Activated CD4-positive, alpha-beta T cell treated with anti-CD3 and anti-CD28 coated beads for 36 hours (primary cell): ENCODE results near the gene SPIRE2. TPM values are rescaled to one million over a fixed set of nuclear protein-coding genes. Genes with fewer than 3 reads are reported as not detected.
"Not testable (repeated sequence)": the region's sequence is repeated elsewhere in the genome, so short reads cannot be mapped to it uniquely, and the experiment has no call there.

ENCODE experiments used
- ATAC-seq: fragments of 200-7000 bp; cut with Tn5 transposase; one replicate; pipeline ENCODE4 v1.10.0; 2021; ENCODE audit warnings: mild to moderate bottlenecking, moderate library complexity
- CTCF ChIA-PET: fragments of 350-600 bp; sonication (Branson Sonifier 250); formaldehyde crosslinking; loops from one replicate; lab custom pipeline; 2021; ENCODE audit warnings: antibody characterized with exemption; lab: Charles Lee
- POLR2A ChIA-PET: fragments of 350-600 bp; sonication (Branson Sonifier 250); formaldehyde crosslinking; loops from one replicate; lab custom pipeline; 2021; ENCODE audit warnings: antibody characterized with exemption, inconsistent platforms; lab: Charles Lee
- DNase-seq: peaks from one replicate; pipeline ENCODE4 v3.0.0-alpha.2; 2020
- H3K27ac Mint-ChIP-seq: one replicate; pipeline ENCODE4 v1.8.0; 2021; ENCODE audit warnings: mixed read lengths
- H3K27me3 Mint-ChIP-seq: one replicate; pipeline ENCODE4 v1.8.0; 2021; ENCODE audit warnings: mixed read lengths
- H3K36me3 Mint-ChIP-seq: one replicate; pipeline ENCODE4 v1.8.0; 2021; ENCODE audit warnings: low read depth, mixed read lengths
- H3K4me1 Mint-ChIP-seq: one replicate; pipeline ENCODE4 v1.8.0; 2021; ENCODE audit warnings: mixed read lengths
- H3K4me3 Mint-ChIP-seq: one replicate; pipeline ENCODE4 v1.8.0; 2021; ENCODE audit warnings: mild to moderate bottlenecking, moderate library complexity, mixed read lengths
- H3K9me3 Mint-ChIP-seq: one replicate; pipeline ENCODE4 v1.8.0; 2021; ENCODE audit warnings: low read depth, mixed read lengths
- intact Hi-C, 2 experiments: fragments of 100-400 bp; cut with DNase I in 1 of 2; cut with micrococcal nuclease in 1 of 2; formaldehyde crosslinking; loops; one replicate each; pipeline versions ENCODE4 v1.14.2 to v1.15.1; 2022 to 2024; cut with DNase I, micrococcal nuclease
- total RNA-seq, 2 experiments: library from RNA; stranded (reverse); gene quantifications; one replicate each; pipeline ENCODE4 v1.2.3, GENCODE V29; 2021

The SPIRE2 gene, protein sequence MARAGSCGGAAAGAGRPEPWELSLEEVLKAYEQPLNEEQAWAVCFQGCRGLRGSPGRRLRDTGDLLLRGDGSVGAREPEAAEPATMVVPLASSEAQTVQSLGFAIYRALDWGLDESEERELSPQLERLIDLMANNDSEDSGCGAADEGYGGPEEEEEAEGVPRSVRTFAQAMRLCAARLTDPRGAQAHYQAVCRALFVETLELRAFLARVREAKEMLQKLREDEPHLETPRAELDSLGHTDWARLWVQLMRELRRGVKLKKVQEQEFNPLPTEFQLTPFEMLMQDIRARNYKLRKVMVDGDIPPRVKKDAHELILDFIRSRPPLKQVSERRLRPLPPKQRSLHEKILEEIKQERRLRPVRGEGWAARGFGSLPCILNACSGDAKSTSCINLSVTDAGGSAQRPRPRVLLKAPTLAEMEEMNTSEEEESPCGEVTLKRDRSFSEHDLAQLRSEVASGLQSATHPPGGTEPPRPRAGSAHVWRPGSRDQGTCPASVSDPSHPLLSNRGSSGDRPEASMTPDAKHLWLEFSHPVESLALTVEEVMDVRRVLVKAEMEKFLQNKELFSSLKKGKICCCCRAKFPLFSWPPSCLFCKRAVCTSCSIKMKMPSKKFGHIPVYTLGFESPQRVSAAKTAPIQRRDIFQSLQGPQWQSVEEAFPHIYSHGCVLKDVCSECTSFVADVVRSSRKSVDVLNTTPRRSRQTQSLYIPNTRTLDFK
- 1 to 10 TPM; 1.1 to 1.5 TPM for total RNA-seq

DNA sequence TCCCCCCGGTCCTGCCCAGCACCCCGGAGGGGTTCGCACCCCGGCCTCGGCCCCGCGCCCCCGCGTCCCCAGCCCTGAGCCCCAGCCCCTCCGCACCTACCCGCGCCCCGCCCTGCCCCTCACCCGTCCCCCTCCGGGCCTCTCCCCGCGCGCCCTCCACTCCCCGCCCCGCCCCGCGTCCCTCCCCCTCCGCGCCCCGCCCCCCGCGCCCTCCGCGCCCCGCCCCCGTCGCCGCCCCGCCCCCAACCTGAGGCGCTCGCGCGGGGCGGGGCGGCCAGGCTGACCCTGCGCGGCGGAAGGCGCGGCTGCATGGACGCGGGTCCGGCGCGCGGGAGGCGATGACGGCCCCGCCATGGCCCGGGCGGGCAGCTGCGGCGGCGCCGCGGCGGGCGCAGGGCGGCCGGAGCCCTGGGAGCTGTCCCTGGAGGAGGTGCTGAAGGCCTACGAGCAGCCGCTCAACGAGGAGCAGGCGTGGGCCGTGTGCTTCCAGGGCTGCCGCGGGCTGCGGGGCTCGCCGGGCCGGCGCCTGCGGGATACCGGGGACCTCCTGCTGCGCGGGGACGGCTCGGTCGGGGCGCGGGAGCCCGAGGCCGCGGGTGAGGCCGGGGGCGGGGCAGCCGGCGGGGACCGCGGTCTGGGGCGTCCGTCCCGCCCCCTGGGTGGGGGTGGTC is at the start of gene SPIRE2:
Gene SPIRE2 (plus strand): TSS at position 277 of the 671 bp plus-strand sequence. CDS start 76 bp downstream, at position 353.
- Mint-ChIP-seq H3K36me3 (no peaks in the 10 kb centered on the region), H3K4me3 (peak within 1 kb of the TSS; percentile 52), H3K27me3 (peaks cover 13% of the 10 kb centered on the region), H3K9me3 (no peaks in the 10 kb centered on the region), H3K4me1 (no peaks in the 10 kb centered on the region), H3K27ac (no peak within 1 kb of the TSS)
- ChIA-PET POLR2A (no interaction called here), CTCF (interaction anchor here (1.1 kb wide), 1 partner anchor 31 kb away, joined by 3 read pairs; no protein-coding TSS in a partner anchor)
- ATAC-seq: peak; percentile 89
- peak; percentile 85 for DNase-seq
- intact Hi-C loops: loop anchor here (1.0 to 10.0 kb wide), 5 partner anchors 12 to 126 kb away; partner anchors contain the start of genes FANCA (in 1 of the 2), TCF25 (in 1 of the 2) and TUBB3 (in 1 of the 2)

DNA sequence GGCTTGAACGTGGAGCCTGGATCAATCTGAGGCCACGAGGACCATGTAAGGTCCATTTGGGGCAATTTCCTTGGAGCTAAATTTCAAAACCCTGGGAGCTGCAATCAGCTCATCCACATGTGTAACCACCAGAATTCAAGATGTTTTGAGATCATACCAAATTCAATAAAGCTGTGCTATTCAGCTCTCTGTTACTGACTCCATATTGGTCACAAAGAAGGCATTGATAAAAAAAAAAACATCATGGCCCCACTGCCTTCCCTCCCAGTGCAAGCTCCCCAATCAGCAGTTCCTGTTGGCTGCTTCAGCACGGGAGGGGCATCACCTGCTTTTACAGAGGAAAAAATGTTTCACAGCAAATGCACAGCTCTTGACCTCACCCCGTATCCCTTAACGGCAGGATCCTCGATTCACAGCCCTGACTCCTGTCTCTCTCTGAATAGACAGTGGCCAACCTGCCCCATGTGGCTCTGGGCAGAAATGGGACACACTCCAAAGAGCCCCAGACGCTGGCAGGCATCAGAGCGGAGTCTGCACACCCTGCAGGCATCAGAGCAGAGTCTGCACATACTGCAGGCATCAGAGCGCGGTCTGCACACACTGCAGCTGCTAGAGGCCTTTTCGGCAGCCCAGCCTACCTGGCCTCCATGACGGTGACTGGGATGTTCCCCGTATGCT is 48.9 kb upstream of the SPIRE2 start:
- intact Hi-C loops: no loop called here
- Mint-ChIP-seq H3K27ac (no peak overlapping the region), H3K4me1 (peaks cover under 1% of the 10 kb centered on the region), H3K36me3 (peaks cover 47% of the 10 kb centered on the region), H3K27me3 (no peaks in the 10 kb centered on the region), H3K4me3 (no peak overlapping the region), H3K9me3 (no peaks in the 10 kb centered on the region)
- DNase-seq (no peak), ATAC-seq (no peak)
- CTCF ChIA-PET: interaction anchor here (0.7 to 1.3 kb wide), 3 partner anchors 34 to 82 kb away, joined by 3 to 6 read pairs (median 4); no protein-coding TSS in a partner anchor
- POLR2A ChIA-PET: no interaction called here

DNA sequence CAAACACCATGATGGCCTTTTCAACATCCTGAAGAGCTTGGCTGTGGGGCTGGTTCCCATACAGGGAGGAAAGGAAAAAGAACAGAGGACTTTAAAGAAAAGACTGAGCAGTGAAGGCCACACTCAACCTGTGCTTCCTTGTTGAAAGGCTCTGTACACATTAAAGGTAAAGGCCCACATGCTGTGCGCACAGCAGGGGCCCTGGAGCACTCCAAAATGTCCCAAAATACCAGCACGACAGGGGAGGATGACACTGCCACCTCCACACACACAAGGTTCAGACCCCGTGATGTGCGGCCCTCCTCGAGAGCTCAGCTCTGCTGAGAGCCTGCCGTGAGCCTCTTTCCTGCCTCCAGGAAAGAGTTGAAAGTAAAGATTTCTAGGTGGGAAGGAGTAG is 48.4 kb upstream of the SPIRE2 start:
- Mint-ChIP-seq H3K9me3 (no peaks in the 10 kb centered on the region), H3K36me3 (peaks cover 51% of the 10 kb centered on the region), H3K4me1 (peaks cover 4% of the 10 kb centered on the region), H3K27me3 (no peaks in the 10 kb centered on the region), H3K27ac (no peak overlapping the region), H3K4me3 (no peak overlapping the region)
- ChIA-PET CTCF (interaction anchor here (0.7 to 1.3 kb wide), 3 partner anchors 34 to 82 kb away, joined by 3 to 6 read pairs (median 4); no protein-coding TSS in a partner anchor), POLR2A (no interaction called here)
- no peak for ATAC-seq
- intact Hi-C loops: no loop called here
- DNase-seq: no peak

DNA sequence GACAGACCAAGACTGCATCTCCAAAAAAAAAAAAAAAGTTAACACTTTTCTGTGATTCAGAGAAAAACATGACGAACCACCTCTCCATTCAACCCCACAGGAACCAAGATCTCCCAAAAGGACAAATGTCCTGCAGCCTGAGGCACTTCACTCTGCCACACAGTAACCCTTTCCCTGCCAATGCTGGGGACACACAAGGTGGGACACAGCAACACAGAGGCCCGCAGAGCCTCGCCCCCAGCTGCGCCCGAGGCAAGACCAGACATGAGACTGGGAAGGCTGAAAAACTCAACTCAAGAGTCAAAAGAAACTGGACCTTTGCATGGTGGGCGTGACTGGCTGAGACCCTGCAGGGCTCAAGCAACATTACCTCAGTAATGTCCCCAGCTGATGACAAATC is 45.8 kb upstream of the SPIRE2 start:
- ChIA-PET POLR2A (no interaction called here), CTCF (no interaction called here)
- Mint-ChIP-seq H3K27ac (no peak overlapping the region), H3K4me3 (no peak overlapping the region), H3K9me3 (no peaks in the 10 kb centered on the region), H3K4me1 (peaks cover 23% of the 10 kb centered on the region), H3K27me3 (no peaks in the 10 kb centered on the region), H3K36me3 (peaks cover 59% of the 10 kb centered on the region)
- DNase-seq: no peak
- intact Hi-C loops: no loop called here
- ATAC-seq: no peak

DNA sequence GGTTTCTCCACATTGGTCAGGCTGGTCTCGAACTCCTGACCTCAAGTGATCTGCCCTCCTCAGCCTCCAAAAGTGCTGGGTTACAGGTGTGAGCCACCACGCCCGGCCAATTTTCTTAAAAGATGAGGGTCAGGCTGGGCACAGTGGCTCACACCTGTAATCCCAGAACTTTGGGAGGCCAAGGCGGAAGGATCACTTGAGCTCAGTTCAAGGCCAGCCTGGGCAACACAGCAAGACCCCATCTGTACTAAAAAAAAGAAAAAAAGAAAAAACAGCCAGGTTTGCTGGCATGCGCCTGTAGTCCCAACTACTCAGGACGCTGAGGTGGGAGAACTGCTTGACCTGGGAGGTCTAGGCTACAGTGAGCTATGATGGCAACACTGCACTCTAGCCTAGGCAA is 44.3 kb upstream of the SPIRE2 start:
- CTCF ChIA-PET: interaction anchor here (0.6 to 1.5 kb wide), 2 partner anchors 11 to 76 kb away, joined by 4 read pairs; no protein-coding TSS in a partner anchor
- POLR2A ChIA-PET: interaction anchor here (0.7 kb wide), 1 partner anchor 47 kb away, joined by 6 read pairs; no protein-coding TSS in a partner anchor
- H3K9me3 Mint-ChIP-seq, intact Hi-C loops, H3K27ac Mint-ChIP-seq, H3K27me3 Mint-ChIP-seq, H3K4me3 Mint-ChIP-seq, ATAC-seq, DNase-seq: not testable (repeated sequence)
- Mint-ChIP-seq H3K4me1 (peaks cover 23% of the 10 kb centered on the region), H3K36me3 (peaks cover 57% of the 10 kb centered on the region)

DNA sequence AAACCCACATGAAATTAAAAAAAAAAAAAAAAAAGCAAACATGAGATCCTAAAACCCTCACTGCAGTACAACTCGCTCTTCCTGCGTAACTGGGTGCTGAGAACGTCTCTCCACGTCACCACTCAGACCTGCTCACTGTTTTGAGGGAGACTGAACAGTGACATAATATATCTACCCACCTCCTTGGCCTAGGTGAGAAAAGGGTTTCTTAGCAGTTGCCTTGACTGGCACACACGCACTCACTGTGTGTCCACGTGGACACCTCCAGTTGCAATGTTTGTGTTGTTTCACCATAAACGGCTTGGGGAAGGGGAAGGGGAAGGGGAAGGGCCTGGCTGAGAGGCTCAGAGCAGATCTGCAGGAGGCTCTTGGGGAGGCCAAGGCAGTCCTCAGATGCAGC is 43.9 kb upstream of the SPIRE2 start:
- CTCF ChIA-PET: interaction anchor here (0.6 to 1.5 kb wide), 2 partner anchors 10 to 76 kb away, joined by 4 read pairs; no protein-coding TSS in a partner anchor
- no peak overlapping the region for H3K4me3 Mint-ChIP-seq
- no peaks in the 10 kb centered on the region for H3K27me3 Mint-ChIP-seq
- no peak overlapping the region for H3K27ac Mint-ChIP-seq
- no peak for ATAC-seq
- no peaks in the 10 kb centered on the region for H3K9me3 Mint-ChIP-seq
- DNase-seq: no peak
- POLR2A ChIA-PET: interaction anchor here (0.7 kb wide), 1 partner anchor 48 kb away, joined by 6 read pairs; no protein-coding TSS in a partner anchor
- H3K36me3 Mint-ChIP-seq: peaks cover 55% of the 10 kb centered on the region
- intact Hi-C loops: no loop called here
- H3K4me1 Mint-ChIP-seq: peaks cover 23% of the 10 kb centered on the region

DNA sequence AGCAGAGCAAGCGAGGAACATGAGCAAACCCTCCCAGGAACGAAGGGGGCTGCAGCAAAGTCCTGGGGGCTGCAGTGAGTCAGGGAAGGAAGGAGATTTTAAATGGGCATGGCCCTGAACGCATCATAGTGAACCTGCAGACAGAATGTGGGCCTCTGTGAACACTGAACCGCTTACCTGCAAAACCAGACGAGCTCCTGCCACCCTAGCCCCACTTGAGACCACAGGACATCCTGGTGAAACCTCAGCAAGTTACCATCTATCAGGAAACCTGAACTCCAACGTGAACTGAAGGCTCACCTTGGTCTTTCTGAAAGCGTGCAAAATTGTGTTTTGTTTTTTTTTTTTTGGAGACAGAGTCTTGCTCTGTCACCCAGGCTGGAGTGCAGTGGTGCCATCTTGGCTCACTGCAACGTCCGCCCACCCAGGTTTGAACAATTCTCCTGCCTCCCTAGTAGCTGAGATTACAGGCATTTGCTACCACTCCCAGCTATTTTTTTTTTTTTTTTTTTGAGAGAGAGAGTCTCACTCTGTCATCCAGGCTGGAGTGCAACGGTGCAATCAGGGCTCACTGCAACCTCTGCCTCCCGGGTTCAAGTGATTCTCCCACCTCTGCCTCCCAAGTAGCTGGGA is 42.6 kb upstream of the SPIRE2 start:
- no peak overlapping the region for H3K4me3 Mint-ChIP-seq
- ATAC-seq: no peak
- no peak for DNase-seq
- peaks cover 23% of the 10 kb centered on the region for H3K4me1 Mint-ChIP-seq
- H3K27ac Mint-ChIP-seq: no peak overlapping the region
- ChIA-PET POLR2A (no interaction called here), CTCF (interaction anchor here (0.6 to 0.7 kb wide), 2 partner anchors 9 to 124 kb away, joined by 3 read pairs; no protein-coding TSS in a partner anchor)
- no peaks in the 10 kb centered on the region for H3K9me3 Mint-ChIP-seq
- H3K36me3 Mint-ChIP-seq: peaks cover 53% of the 10 kb centered on the region
- H3K27me3 Mint-ChIP-seq: no peaks in the 10 kb centered on the region
- intact Hi-C loops: no loop called here

DNA sequence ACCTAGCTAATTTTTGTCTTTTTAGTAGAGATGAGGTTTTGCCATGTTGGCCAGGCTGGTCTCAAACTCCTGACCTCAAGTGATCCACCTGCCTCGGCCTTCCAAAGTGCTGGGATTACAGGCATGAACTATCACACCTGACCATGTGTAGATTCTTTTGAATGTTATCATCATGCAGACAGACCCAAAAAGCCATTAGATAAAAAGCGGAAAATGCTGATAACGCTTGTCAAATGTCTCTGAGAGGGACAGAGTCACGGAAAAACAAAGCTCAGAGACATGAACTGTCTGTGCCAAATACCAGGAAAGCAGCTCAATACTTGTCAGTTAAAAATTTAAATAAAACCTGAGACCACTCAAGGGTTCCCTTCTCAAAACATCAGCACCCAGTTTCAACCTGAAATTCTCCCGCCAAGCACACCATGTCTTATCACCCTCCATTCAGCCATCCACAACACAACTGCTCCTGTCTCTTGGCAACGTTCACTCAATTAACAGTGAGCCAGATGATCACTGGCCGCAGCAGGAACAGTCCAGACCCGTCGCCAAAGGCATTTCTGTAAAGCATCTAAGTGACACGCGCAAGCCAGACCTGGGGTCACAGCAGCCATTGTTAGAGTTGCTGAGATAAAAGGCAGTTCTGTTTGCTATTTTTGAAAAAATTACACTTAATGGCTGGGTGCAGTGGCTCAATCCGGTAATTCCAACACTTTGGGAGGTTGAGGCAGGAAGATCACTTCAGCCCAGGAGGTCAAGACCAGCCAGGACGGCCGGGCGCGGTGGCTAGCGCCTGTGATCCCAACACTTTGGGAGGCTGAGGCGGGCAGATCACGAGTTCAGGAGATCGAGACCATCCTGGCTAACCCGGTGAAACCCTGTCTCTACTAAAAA is 41.6 kb upstream of the SPIRE2 start:
- H3K27me3 Mint-ChIP-seq: no peaks in the 10 kb centered on the region
- DNase-seq (no peak), ATAC-seq (no peak)
- no peaks in the 10 kb centered on the region for H3K9me3 Mint-ChIP-seq
- ChIA-PET CTCF (interaction anchor here (0.6 to 0.7 kb wide), 3 partner anchors 74 to 123 kb away, joined by 3 read pairs; no protein-coding TSS in a partner anchor), POLR2A (no interaction called here)
- no peak overlapping the region for H3K4me3 Mint-ChIP-seq
- H3K36me3 Mint-ChIP-seq: peaks cover 63% of the 10 kb centered on the region
- intact Hi-C loops: no loop called here
- peaks cover 23% of the 10 kb centered on the region for H3K4me1 Mint-ChIP-seq
- H3K27ac Mint-ChIP-seq: peak overlapping the region; percentile 38

DNA sequence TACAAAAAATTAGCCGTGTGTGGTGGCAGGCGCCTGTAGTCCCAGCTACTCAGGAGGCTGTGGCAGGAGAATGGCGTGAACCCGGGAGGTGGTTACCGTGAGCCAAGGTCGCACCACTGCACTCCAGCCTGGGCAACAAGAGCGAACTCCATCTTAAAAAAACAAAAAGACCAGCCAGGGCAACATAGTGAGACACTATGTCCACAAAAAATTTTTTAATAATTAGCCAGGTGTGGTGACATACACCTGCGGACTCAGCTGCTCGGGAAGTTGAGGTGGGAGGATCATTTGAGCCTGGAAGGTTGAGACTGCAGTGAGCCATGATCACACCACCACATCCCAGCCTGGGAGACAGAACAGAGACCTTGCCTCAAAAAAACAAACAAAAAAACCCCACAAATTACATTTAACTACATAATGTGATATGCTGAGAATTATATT is 40.9 kb upstream of the SPIRE2 start:
- ChIA-PET CTCF (no interaction called here), POLR2A (no interaction called here)
- ATAC-seq (no peak), DNase-seq (no peak)
- no peak overlapping the region for H3K4me3 Mint-ChIP-seq
- no peak overlapping the region for H3K27ac Mint-ChIP-seq
- peaks cover 67% of the 10 kb centered on the region for H3K36me3 Mint-ChIP-seq
- no peaks in the 10 kb centered on the region for H3K27me3 Mint-ChIP-seq
- no peaks in the 10 kb centered on the region for H3K9me3 Mint-ChIP-seq
- intact Hi-C loops: no loop called here
- H3K4me1 Mint-ChIP-seq: peaks cover 23% of the 10 kb centered on the region
